HG03095 (cell line): Measurements from ENCODE around the gene RPE.

ENCODE experiments used
- ATAC-seq: cut with Tn5 transposase; IDR thresholded peaks from one replicate; pipeline ENCODE4 v1.9.1; 2021; ENCODE audit warnings: moderate library complexity; ENCODE audit not compliant: unreplicated experiment

Gene RPE

GRCh38 chr2:210002158-210003157 lies at the start of gene RPE:
TSS of gene RPE (plus strand) at chr2:210002638. CDS start at chr2:210002662, 24 bp downstream.
- peak; percentile 99 for ATAC-seq

DNA sequence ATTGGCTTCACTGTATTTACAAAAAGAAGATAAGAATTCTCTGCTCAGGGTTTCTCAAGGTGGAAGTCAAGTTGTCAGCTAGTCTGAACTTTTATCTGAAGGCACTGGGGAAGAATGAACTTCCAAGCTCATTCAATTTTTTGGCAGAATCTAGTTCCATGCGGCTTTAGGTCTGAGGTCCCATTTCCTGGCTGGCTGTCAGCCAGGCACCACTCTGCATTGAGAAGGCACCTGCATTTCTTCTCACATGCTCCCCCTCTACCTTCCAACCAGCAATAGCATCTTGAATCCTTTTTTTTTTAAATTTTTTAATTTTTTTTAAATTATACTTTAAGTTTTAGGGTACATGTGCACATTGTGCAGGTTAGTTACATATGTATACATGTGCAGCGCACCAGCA lies 46.2 kb upstream of the RPE start:
- ATAC-seq = no peak

GRCh38 chr2:209958016-209958415 lies 44.4 kb upstream of the RPE start:
- no peak for ATAC-seq

- no peak for ATAC-seq
Observed at GRCh38 chr2:209960045-209960444, 42.4 kb upstream of the RPE start.

DNA sequence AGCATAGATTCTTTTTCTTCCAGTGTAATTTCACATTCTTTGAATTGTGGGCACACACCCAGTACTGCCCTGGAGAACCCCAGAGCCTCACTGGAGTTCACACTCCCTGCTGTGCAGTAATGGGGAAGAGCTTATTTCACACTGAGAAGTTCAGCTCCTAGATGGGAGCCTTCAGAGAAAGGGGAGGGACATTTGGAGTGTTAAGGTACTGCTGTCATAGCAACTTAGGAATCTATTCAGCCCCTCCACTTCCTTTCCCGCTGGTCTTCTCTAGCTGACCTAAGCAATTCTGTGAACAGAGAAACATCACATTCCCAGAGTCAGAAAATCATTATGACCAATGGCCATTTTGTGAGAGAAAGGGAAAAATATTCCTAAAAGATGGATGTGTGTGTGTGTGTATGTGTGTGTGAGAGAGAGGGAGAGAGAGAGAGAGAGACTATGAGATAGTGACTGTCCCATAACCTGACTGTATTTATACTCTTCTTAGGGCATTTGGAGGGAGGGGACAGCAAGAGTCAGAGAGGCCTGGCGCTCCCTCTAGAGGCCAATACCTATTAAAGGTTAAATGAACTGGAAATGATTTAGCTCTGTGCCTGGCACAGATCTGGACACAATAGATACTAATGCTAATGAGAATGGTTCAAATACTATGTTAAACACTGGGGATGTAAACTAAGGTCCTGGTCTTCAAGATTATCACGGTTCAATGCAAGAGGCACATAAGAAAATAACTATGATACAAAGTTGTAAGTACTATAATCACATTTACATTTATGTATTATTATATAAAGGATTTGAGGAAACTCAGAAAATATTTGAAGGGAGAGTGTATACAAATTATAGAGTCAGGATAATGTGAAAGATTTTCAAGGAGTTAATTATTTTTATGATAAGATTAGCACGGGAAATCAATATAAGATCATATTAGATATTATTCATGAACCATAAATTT lies 41.5 kb upstream of the RPE start:
- ATAC-seq = peak; percentile 96

- no peak for ATAC-seq
Observed at GRCh38 chr2:209965723-209966122, 36.7 kb upstream of the RPE start.

- no peak for ATAC-seq
Observed at GRCh38 chr2:209969692-209970091, 32.7 kb upstream of the RPE start.

DNA sequence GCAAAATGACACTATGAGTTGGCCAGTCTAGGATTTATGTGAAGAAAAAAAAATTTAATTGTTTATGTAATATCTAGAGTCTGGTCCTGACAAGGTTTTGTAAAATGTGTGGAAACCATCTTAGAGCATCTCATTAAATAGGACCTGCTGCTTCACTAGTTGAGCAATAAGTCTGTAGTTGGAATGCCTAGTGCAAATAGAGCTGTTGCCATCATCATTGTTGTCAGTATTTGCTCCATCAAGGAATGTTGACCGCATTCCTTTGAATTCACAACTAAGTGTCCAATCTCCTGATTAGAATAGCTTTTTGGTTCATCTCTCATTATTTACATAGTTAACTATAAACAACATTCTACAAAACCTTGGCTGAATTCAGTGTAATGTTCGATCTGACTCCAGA lies 32.2 kb upstream of the RPE start:
- ATAC-seq = no peak

GRCh38 chr2:209970711-209971110 lies 31.7 kb upstream of the RPE start:
- no peak for ATAC-seq

DNA sequence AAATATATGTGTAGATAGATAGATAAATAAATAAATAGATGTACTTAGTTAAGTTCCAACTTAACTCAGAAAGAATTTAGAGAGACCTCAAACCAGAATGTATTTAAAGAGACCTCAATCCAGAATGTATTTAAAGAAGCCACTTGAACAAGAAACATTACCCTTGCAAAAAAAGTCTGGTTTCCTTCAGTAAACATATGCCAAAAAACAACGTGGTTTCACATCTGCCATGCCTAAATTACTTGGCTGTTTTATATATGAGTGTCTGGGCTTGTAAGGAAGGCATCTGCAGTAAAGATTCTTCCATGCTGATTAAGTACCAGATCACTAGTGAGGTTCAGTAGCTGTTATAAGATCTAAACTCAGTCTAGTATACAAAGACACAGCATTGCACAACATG lies 29.1 kb upstream of the RPE start:
- no peak for ATAC-seq

DNA sequence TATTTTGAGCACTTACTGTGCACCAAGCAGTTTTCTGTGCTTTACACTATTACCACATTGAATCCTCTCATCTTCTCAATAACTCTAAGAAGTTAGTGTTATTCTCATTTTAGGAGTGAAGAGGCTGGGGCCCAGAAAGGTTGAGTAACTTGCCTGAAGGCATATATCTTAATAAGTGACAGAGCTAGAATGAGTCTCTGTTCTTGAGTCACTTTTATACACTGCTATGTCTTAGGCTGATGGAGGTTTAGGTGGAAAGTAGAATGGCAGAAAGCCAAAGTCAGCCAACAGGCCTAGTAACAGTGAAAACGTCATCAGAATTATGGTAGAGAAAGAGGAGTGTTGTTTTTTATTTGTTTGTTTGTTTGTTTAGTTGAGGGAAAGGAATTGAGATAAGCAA lies 27.9 kb upstream of the RPE start:
- no peak for ATAC-seq

GRCh38 chr2:209976698-209977385 lies 25.6 kb upstream of the RPE start:
- peak; percentile 70 for ATAC-seq

DNA sequence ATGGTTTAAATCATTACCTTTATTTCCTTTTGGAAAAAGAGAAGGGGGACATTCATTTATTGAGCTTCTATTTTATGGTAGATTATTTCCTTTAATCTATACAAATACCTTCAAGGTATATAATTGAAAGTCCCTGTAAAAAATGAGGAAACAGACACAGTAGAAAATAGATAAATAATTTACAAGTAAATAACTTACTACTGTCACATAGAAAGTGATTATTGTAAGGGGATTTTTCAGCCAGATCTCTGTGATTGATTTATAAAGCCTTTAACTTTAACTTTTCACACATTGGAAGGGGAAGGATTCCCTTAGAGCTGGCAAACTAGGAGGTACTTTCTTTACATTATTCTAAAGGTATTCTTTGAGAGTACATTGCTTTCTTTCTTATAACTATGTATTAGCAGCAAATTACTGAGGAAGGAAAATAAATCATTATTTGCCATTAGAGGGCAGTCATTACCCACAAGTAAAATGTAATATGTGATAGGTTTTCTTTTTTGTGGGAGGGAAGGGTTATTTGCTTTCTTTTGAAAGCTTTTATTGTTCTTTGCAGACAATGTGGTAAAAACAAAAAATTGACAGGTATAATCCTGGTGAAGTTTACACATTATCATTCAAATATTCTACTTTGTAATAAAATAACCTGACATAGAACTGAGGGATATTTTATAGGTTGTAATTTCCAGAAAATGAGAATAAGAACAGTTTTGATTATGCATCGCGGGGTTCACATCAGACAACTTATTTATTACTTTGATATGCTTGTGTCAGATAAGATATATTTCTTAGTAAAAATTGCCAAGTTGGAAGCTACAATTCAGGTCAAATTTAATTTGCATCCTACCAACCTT lies 24.8 kb upstream of the RPE start:
- ATAC-seq = peak; percentile 40

- no peak for ATAC-seq
Observed at GRCh38 chr2:209984291-209984690, 18.1 kb upstream of the RPE start.

- ATAC-seq = no peak
Observed at GRCh38 chr2:209985874-209986273, 16.6 kb upstream of the RPE start.

DNA sequence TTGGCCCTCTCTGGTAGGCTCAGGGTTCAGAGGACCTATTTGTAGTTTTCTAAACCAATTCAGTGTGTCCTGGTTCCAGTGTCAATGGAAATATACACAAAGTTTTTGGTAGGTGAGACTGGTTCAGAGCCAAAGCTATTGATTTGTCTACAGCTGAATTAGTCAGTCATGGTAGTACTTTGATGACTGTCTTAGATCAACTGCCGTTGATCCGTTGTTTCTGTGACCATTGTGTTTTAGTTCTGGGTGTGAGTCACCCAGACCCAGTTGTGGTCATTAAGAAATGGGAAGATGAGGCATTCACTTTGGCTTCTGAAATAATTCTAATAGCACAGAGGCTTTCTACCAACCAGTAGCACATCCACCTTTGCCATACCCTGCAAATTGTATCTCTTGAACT lies 16.0 kb upstream of the RPE start:
- no peak for ATAC-seq

DNA sequence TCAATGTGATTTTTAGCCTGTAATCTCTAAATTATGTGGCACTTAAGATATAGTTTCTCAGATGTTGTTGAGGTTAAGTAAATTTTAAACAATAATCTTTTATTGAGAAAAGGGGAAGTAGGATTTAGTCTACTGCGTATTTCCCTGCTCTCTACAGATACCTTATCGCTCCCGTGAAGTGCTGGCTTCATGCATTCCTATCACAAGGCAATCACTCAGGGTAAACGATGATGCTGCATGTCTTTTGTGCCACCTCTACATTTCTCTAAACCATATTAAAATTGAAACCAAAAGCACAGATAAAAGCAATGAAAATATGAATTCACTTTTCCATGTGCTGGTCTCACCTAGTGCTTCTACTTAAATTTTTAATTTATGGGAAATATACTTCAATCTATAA lies 14.4 kb upstream of the RPE start:
- ATAC-seq = no peak

DNA sequence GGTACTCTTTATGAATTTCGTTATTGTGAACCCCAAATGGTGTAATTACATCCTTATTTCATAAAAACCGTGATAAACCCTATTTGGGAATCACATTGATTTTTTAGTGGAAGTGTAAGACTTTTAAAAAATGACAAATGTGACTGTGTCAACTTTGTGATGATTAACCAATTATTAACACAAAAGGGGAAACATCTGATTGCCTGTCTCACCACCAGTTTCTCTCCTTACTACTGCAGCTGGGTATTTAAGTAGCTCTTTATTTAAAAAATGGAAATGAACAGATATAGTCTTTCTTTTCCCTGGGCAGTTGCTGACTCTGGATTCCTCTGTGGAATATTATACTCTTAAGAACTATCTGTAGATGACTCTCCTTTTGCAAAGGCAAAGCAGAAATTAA lies 11.6 kb upstream of the RPE start:
- ATAC-seq = no peak

- no peak for ATAC-seq
Observed at GRCh38 chr2:209993968-209994367, 8.5 kb upstream of the RPE start.

DNA sequence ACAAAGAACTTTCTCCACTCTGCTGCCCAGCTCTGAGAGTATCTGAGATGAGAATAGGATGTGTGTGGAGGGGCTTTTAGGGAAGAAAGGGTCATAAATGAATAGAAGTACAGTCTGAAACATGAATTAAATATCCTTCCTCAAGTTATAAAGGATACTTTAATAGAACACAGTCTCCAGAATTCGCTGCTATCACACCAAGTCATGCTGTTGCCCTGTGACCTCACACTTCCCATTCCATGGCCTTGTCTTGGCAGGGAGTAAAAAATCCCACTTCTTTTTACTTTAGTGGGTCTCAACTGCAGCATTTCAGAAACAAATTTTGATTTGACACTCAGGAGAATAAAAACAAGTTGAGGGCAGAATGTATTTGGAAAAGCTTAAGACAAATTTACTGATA lies 3.8 kb upstream of the RPE start:
- ATAC-seq = no peak
